Activated gamma-delta T cell (primary cell): Measurements from ENCODE around the gene GRIPAP1.

ENCODE experiments used
- DNase-seq: peaks from one replicate; lab custom pipeline; 2025; lab: John Stamatoyannopoulos, UW

The GRIPAP1 gene

GRCh38 chrX:48960291-48960690 lies 41.8 kb downstream of the GRIPAP1 start:
- no peak for DNase-seq

GRCh38 chrX:48958635-48959094 lies 43.4 kb downstream of the GRIPAP1 start:
- no peak for DNase-seq

- DNase-seq, result peak; percentile 89
These were observed 44.0 kb downstream of the GRIPAP1 start for GRCh38 chrX:48957827-48958634.

- peak; percentile 72 for DNase-seq
These were observed 44.6 kb downstream of the GRIPAP1 start, which contains the start of gene OTUD5 for GRCh38 chrX:48957477-48957826. OTUD5 (minus strand) TSS chrX:48957607; CDS start chrX:48957570, 37 bp downstream.

GRCh38 chrX:48956728-48957414 lies 45.2 kb downstream of the GRIPAP1 start:
- peak; percentile 58 for DNase-seq

GRCh38 chrX:48948589-48948988 lies 53.5 kb downstream of the GRIPAP1 start:
- DNase-seq, result no peak

GRCh38 chrX:48945517-48946348 lies 56.3 kb downstream of the GRIPAP1 start:
- DNase-seq, result no peak

- no peak for DNase-seq
These were observed 59.2 kb downstream of the GRIPAP1 start for GRCh38 chrX:48942895-48943294.

- DNase-seq, result no peak
These were observed 61.6 kb downstream of the GRIPAP1 start for GRCh38 chrX:48940404-48940955.

GRCh38 chrX:48939524-48940228 lies 62.4 kb downstream of the GRIPAP1 start:
- no peak for DNase-seq

- DNase-seq, result no peak
These were observed 63.2 kb downstream of the GRIPAP1 start for GRCh38 chrX:48938721-48939425.

GRCh38 chrX:48937054-48937907 lies 64.8 kb downstream of the GRIPAP1 start:
- DNase-seq, result peak; percentile 62

- no peak for DNase-seq
These were observed 65.5 kb downstream of the GRIPAP1 start for GRCh38 chrX:48936429-48937053.

- DNase-seq, result no peak
These were observed 66.8 kb downstream of the GRIPAP1 start for GRCh38 chrX:48935301-48935670.

GRCh38 chrX:48934581-48935300 lies 67.3 kb downstream of the GRIPAP1 start:
- no peak for DNase-seq

GRCh38 chrX:48933757-48934156 lies 68.3 kb downstream of the GRIPAP1 start:
- DNase-seq, result no peak

- no peak for DNase-seq
These were observed 74.2 kb downstream of the GRIPAP1 start for GRCh38 chrX:48927736-48928382.

- DNase-seq, result no peak
These were observed 74.9 kb downstream of the GRIPAP1 start for GRCh38 chrX:48927123-48927522.
